Neural crest cell (in vitro differentiated cells): Measurements from ENCODE around the gene TTC9B. TPM values are rescaled to one million over a fixed set of nuclear protein-coding genes. Genes with fewer than 3 reads are reported as not detected.

Experiments used
- DNase-seq: peaks from one replicate; pipeline ENCODE4 v3.0.0; 2021; ENCODE audit warnings: low read depth, mixed read lengths, low spot score
- H3K27ac Mint-ChIP-seq: one replicate; pipeline ENCODE4 v1.8.0; 2021; ENCODE audit warnings: mild to moderate bottlenecking, mixed read lengths; ENCODE audit not compliant: unreplicated experiment
- H3K27me3 Mint-ChIP-seq: 2 replicates; pipeline ENCODE4 v1.8.0; 2021; ENCODE audit warnings: low read depth, mild to moderate bottlenecking, mixed read lengths
- H3K36me3 Mint-ChIP-seq: 2 replicates; pipeline ENCODE4 v1.8.0; 2021; ENCODE audit warnings: low read depth, mild to moderate bottlenecking, mixed read lengths
- H3K4me1 Mint-ChIP-seq: 2 replicates; pipeline ENCODE4 v1.8.0; 2021; ENCODE audit warnings: mixed read lengths
- H3K4me3 Mint-ChIP-seq: one replicate; pipeline ENCODE4 v1.8.0; 2021; ENCODE audit warnings: mild to moderate bottlenecking, mixed read lengths
- H3K9me3 Mint-ChIP-seq: 2 replicates; pipeline ENCODE4 v1.8.0; 2021; ENCODE audit warnings: mixed read lengths
- total RNA-seq: library from RNA; stranded (reverse); gene quantifications from 2 replicates; pipeline ENCODE4 v1.2.1, GENCODE V29; 2021
- TF ChIP-seq, protein P1 (sequence below): fragments of 200-600 bp; sonication (generic); conservative IDR thresholded peaks from 2 replicates; pipeline ENCODE4 v1.5.0; 2021; ENCODE audit warnings: antibody characterized with exemption, mild to moderate bottlenecking

The TTC9B gene
- total RNA-seq, 1 donor from 2014 or later = 2.5 TPM

DNA sequence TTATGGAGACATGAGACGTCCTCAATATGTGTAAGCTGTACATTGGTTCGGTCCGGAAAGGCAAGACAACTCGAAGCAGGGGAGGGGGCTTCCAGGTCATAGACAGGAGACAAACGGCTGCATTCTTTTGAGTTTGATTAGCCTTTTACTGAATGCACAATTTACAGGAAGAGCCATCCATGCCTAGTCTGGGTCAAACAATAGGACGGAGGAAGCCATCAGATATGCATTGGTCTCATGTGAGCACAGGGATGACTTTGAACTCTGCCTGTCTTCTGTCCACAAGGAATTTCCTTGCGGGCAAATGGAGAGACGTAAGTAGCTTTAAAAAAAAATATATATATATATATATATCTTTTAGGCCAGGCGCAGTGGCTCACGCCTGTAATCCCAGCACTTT is 10.2 kb upstream of the TTC9B start:
- H3K27ac Mint-ChIP-seq = no peak overlapping the region
- H3K4me3 Mint-ChIP-seq = no peak overlapping the region
- H3K27me3 Mint-ChIP-seq = peaks cover 44% of the 10 kb centered on the region
- TF ChIP-seq, protein P1, sequence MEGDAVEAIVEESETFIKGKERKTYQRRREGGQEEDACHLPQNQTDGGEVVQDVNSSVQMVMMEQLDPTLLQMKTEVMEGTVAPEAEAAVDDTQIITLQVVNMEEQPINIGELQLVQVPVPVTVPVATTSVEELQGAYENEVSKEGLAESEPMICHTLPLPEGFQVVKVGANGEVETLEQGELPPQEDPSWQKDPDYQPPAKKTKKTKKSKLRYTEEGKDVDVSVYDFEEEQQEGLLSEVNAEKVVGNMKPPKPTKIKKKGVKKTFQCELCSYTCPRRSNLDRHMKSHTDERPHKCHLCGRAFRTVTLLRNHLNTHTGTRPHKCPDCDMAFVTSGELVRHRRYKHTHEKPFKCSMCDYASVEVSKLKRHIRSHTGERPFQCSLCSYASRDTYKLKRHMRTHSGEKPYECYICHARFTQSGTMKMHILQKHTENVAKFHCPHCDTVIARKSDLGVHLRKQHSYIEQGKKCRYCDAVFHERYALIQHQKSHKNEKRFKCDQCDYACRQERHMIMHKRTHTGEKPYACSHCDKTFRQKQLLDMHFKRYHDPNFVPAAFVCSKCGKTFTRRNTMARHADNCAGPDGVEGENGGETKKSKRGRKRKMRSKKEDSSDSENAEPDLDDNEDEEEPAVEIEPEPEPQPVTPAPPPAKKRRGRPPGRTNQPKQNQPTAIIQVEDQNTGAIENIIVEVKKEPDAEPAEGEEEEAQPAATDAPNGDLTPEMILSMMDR = no peak
- H3K36me3 Mint-ChIP-seq = no peaks in the 10 kb centered on the region
- H3K9me3 Mint-ChIP-seq = peaks cover 4% of the 10 kb centered on the region
- H3K4me1 Mint-ChIP-seq = peaks cover 32% of the 10 kb centered on the region
- no peak for DNase-seq

DNA sequence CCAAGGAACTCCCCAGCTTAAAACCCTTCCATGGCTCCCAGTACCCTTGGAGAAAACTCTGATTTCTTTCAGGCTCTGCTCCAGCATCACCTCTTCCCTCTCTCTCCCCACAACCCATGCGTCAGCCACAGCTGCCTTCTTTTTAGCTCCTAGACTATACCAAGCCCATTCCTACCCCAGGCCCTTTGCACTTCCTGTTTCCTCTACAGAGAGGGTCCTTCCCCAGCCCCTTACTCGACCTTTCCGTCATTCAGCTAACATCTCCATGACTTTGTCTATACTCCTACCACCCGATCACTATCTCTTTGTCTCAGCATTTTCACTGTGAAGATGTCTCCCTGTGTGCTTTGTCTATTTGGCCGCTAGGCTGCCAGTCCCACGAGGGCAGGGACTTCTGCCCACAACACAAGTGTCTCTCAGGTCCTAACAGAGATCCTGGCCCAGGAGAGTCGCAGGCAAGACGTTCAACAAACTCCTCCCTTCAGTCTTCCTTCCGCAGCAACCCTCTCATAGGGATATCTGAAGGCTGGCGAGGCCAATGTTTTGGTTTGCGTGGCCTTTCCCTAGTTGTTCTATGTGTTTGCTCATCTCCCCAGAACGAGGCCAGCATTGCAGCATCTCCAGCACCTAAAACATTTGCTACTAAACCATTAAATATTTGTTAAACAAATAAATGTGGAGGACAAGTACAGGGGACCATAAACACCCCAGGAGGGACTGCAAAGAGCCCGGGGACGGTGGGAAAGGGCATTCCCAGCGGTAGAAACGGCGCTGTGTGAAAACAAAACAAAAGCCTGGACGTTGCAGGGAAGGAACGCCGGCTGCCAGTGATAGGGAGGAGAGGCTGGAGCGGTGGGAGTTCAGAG is 7.5 kb upstream of the TTC9B start:
- Mint-ChIP-seq H3K4me1 (peaks cover 18% of the 10 kb centered on the region), H3K27ac (no peak overlapping the region), H3K9me3 (peaks cover 8% of the 10 kb centered on the region), H3K36me3 (peaks cover 3% of the 10 kb centered on the region), H3K27me3 (peaks cover 65% of the 10 kb centered on the region), H3K4me3 (peak overlapping the region; percentile 11)
- DNase-seq = no peak
- TF ChIP-seq, protein P1 = no peak

DNA sequence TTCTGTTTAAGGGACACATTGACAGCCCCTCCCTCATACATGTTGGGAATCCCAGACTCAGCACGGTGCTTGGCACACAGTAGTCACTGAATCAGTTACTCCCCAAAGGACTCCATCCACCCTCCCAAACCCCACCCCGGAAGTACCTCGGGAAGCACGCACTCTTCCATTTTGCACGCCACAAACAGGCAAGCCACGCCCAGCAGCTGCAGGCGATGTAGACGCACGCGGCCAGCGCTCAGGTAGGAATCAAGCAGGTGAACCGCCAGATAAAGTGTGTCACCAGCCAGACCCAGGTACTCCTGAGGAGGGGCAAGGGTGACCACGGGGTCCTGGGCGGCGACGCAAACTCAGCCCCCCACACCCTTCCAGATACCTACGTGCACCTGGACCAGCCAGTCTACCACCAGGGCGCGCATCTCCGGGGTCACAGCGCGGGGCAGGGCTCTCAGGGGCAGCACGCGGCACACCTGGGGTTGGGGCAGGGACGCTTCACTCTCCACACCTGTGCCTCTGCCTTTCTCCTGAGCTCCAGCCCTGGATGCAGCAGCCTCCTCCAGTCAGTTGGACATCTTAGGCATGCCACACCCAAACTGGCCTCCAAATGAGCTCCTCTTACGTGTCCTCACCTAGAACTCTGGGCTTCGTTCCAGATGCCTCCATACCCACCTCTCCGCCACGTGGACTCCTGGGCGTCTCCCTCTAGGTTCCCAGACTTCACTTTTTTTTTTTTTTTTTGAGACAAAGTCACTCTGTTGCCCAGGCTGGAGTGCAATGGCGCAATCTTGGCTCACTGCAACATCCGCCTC is 6.4 kb upstream of the TTC9B start:
- Mint-ChIP-seq H3K36me3 (peaks cover 3% of the 10 kb centered on the region), H3K4me3 (no peak overlapping the region), H3K27ac (no peak overlapping the region), H3K4me1 (peaks cover 18% of the 10 kb centered on the region), H3K27me3 (peaks cover 76% of the 10 kb centered on the region), H3K9me3 (peaks cover 8% of the 10 kb centered on the region)
- no peak for DNase-seq
- TF ChIP-seq, protein P1 = no peak

DNA sequence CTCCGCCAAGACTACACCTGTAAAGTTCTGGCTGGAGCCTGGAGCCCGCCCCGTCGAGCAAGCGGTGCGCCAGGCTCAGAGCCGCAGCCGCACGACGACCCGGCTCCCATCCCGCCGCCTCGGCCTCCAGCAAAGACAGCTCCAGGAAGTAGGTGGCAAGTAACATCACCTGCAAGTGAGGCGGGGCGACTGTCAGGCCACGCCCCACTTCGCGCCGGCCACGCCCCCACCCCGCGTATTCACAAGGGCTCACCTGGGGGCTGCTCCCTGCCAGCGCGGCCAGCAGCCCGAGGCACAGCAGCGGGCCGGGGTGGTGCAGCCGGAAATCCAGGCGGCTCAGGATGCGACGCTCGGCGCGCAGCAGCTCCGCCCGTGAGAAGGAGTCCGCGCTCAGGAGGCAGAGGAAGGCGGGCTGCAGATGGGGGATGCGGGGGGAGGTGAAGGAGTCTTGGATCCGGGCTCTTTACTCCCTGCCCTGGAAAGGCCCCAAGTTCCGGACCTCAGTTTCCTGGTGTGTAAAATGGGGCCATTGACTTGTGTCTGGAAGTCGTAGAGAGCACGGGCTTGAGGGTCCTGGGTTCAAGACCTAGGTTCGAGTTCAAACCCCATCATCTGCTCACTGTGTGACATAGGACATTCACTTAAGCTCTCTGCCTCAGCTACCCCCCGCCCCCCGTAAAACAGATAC is 5.1 kb upstream of the TTC9B start:
- H3K4me3 Mint-ChIP-seq = no peak overlapping the region
- DNase-seq = no peak
- TF ChIP-seq, protein P1 = no peak
- peaks cover 3% of the 10 kb centered on the region for H3K36me3 Mint-ChIP-seq
- H3K27me3 Mint-ChIP-seq = peaks cover 88% of the 10 kb centered on the region
- no peak overlapping the region for H3K27ac Mint-ChIP-seq
- peaks cover 17% of the 10 kb centered on the region for H3K4me1 Mint-ChIP-seq
- peaks cover 8% of the 10 kb centered on the region for H3K9me3 Mint-ChIP-seq

- Mint-ChIP-seq H3K27ac (no peak overlapping the region), H3K9me3 (peaks cover 8% of the 10 kb centered on the region), H3K27me3 (peaks cover 85% of the 10 kb centered on the region), H3K36me3 (peaks cover 3% of the 10 kb centered on the region), H3K4me3 (peak overlapping the region; percentile 47), H3K4me1 (peaks cover 12% of the 10 kb centered on the region)
- peak; percentile 74 for DNase-seq
- TF ChIP-seq, protein P1 = peak; percentile 85
Observed at GRCh38 chr19:40221858-40222619, 3.9 kb upstream of the TTC9B start.
